Activated T-helper 2 cell treated with anti-CD3 and anti-CD28 coated beads, Interferon-gamma antibody, Interleukin-2, Interleukin-4, amounts not matched to agents 10 μg/mL and 5 μg/mL and 100 μg/mL, durations not matched to agents 14 hours and 24 hours and 36 hours (primary cell): ENCODE data around the gene C9orf57. TPM values are rescaled to one million over a fixed set of nuclear protein-coding genes. Genes with fewer than 3 reads are reported as not detected.
"Not testable (repeated sequence)": the region's sequence is repeated elsewhere in the genome, so short reads cannot be mapped to it uniquely, and the experiment has no call there.

Source experiments
- DNase-seq: peaks from one replicate; pipeline ENCODE4 v3.0.0; 2021; ENCODE audit warnings: low spot score
- H3K27ac Mint-ChIP-seq: one replicate; pipeline ENCODE4 v1.8.0; 2021; ENCODE audit warnings: mixed read lengths
- H3K27me3 Mint-ChIP-seq: one replicate; pipeline ENCODE4 v1.8.0; 2021; ENCODE audit warnings: low read depth, mixed read lengths
- H3K36me3 Mint-ChIP-seq: one replicate; pipeline ENCODE4 v1.8.0; 2021; ENCODE audit warnings: low read depth, mixed read lengths
- H3K4me1 Mint-ChIP-seq: one replicate; pipeline ENCODE4 v1.8.0; 2021; ENCODE audit warnings: low read depth, mixed read lengths
- H3K4me3 Mint-ChIP-seq: one replicate; pipeline ENCODE4 v1.8.0; 2021; ENCODE audit warnings: low read depth, mild to moderate bottlenecking, moderate library complexity, mixed read lengths
- H3K9me3 Mint-ChIP-seq: one replicate; pipeline ENCODE4 v1.8.0; 2021; ENCODE audit warnings: mixed read lengths
- intact Hi-C: fragments of 100-400 bp; cut with micrococcal nuclease; formaldehyde crosslinking; loops from one replicate; pipeline ENCODE4 v1.15.1; 2023
- total RNA-seq: library from RNA; stranded (reverse); gene quantifications from 2 replicates; pipeline ENCODE4 v1.2.3, GENCODE V29; 2022

The C9orf57 gene, protein sequence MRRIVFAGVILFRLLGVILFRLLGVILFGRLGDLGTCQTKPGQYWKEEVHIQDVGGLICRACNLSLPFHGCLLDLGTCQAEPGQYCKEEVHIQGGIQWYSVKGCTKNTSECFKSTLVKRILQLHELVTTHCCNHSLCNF
- not detected in 2 replicates for total RNA-seq

GRCh38 chr9:72060513-72060912 lies at the start of gene C9orf57:
Gene C9orf57 (minus strand): TSS chr9:72060613. CDS start chr9:72059331, 1,282 bp downstream.
- DNase-seq = no peak
- H3K27me3 Mint-ChIP-seq = no peaks in the 10 kb centered on the region
- H3K4me3 Mint-ChIP-seq = no peak within 1 kb of the TSS
- H3K36me3 Mint-ChIP-seq = no peaks in the 10 kb centered on the region
- H3K9me3 Mint-ChIP-seq = no peaks in the 10 kb centered on the region
- intact Hi-C loops = no loop called here
- no peaks in the 10 kb centered on the region for H3K4me1 Mint-ChIP-seq
- no peak within 1 kb of the TSS for H3K27ac Mint-ChIP-seq

- H3K36me3 Mint-ChIP-seq = no peaks in the 10 kb centered on the region
- no peak for DNase-seq
- H3K4me3 Mint-ChIP-seq = no peak overlapping the region
- intact Hi-C loops = no loop called here
- H3K27ac Mint-ChIP-seq = no peak overlapping the region
- H3K9me3 Mint-ChIP-seq = no peaks in the 10 kb centered on the region
- H3K27me3 Mint-ChIP-seq = no peaks in the 10 kb centered on the region
- H3K4me1 Mint-ChIP-seq = no peaks in the 10 kb centered on the region
Observed at GRCh38 chr9:72102520-72102919, 42.1 kb upstream of the C9orf57 start.

DNA sequence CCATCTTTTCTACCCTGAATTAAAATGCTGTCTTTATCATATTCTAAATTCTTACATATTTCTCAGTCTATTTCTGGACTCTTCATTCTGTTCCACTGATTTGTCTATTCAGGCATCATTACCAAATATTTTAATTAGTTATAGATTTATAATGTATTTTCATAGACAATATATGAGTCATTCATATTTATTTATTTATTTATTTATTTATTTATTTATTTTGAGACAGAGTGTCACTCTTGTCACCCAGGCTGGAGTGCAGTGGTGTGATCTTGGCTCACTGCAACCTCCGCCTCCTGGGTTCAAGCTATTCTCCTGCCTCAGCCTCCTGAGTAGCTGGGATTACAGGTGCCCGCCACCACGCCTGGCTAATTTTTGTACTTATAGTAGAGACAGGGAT lies 35.1 kb upstream of the C9orf57 start:
- H3K4me3 Mint-ChIP-seq, H3K9me3 Mint-ChIP-seq, H3K4me1 Mint-ChIP-seq, H3K27ac Mint-ChIP-seq, DNase-seq, H3K36me3 Mint-ChIP-seq, H3K27me3 Mint-ChIP-seq, intact Hi-C loops: not testable (repeated sequence)

GRCh38 chr9:72092820-72093219 lies 32.4 kb upstream of the C9orf57 start:
- no peak for DNase-seq
- no peak overlapping the region for H3K4me3 Mint-ChIP-seq
- intact Hi-C loops = no loop called here
- no peaks in the 10 kb centered on the region for H3K36me3 Mint-ChIP-seq
- H3K27me3 Mint-ChIP-seq = no peaks in the 10 kb centered on the region
- H3K9me3 Mint-ChIP-seq = no peaks in the 10 kb centered on the region
- no peaks in the 10 kb centered on the region for H3K4me1 Mint-ChIP-seq
- H3K27ac Mint-ChIP-seq = no peak overlapping the region

GRCh38 chr9:72089451-72090130 lies 29.2 kb upstream of the C9orf57 start:
- no peak for DNase-seq
- intact Hi-C loops = no loop called here
- Mint-ChIP-seq H3K9me3 (no peaks in the 10 kb centered on the region), H3K27ac (no peak overlapping the region), H3K4me3 (no peak overlapping the region), H3K4me1 (no peaks in the 10 kb centered on the region), H3K27me3 (no peaks in the 10 kb centered on the region), H3K36me3 (no peaks in the 10 kb centered on the region)

- Mint-ChIP-seq H3K27ac (no peak overlapping the region), H3K36me3 (no peaks in the 10 kb centered on the region), H3K27me3 (peaks cover 4% of the 10 kb centered on the region), H3K9me3 (no peaks in the 10 kb centered on the region), H3K4me1 (no peaks in the 10 kb centered on the region), H3K4me3 (no peak overlapping the region)
- DNase-seq = no peak
- intact Hi-C loops = no loop called here
Observed at GRCh38 chr9:72082536-72082935, 22.1 kb upstream of the C9orf57 start.

DNA sequence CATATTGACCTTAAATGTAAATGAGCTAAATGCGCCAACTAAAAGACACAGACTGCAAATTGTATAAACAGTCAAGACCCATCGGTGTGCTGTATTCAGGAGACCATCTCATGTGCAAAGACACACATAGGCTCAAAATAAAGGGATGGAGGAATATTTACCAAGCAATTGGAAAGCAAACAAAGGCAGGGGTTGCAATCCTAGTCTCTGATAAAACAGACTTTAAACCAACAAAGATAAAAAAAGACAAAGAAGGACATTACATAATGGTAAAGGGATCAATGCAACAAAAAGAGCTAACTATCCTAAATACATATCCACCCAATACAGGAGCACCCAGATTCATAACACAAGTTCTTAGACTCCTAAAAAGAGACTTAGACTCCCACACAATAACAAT lies 14.3 kb upstream of the C9orf57 start:
- DNase-seq, intact Hi-C loops, H3K4me3 Mint-ChIP-seq, H3K27me3 Mint-ChIP-seq, H3K27ac Mint-ChIP-seq, H3K9me3 Mint-ChIP-seq, H3K4me1 Mint-ChIP-seq, H3K36me3 Mint-ChIP-seq: not testable (repeated sequence)

DNA sequence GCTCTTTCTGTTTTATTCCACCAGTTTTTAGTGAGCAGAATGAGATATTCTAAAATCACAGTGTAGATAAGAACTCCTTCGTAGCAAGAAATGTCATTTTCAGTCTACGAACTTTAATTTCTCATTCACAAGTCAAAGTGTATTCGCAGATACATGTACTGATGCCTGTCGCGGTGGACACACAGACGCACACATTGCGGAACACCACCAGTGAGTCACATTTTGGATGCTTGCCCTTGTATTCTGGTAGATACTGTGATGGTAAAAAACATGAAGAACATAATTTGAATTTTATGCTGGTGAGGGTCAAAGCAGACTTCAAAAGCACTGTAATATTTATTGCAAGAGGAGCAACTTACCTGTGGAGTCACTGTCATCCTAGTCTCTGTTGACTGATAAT lies 4.7 kb upstream of the C9orf57 start:
- Mint-ChIP-seq H3K4me1 (no peaks in the 10 kb centered on the region), H3K27ac (no peak overlapping the region), H3K4me3 (no peak overlapping the region), H3K9me3 (no peaks in the 10 kb centered on the region), H3K36me3 (no peaks in the 10 kb centered on the region), H3K27me3 (no peaks in the 10 kb centered on the region)
- intact Hi-C loops = no loop called here
- no peak for DNase-seq

DNA sequence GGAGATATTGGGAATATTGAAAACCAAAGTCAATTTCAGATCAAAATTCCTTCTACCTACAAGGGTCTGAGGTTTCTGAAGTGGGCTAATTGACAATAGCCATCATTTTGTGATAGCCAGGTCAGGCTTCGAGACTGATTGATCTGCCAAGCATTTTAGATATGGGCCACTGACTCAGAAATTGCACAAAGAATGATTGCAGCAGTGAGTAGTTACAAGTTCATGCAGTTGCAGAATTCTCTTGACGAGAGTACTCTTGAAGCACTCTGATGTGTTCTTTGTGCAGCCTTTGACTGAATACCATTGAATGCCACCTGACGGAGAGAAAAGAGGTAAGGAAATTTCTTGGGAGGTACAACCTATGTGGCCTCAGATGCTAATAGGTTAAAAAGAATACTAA lies 8.3 kb downstream of the C9orf57 start:
- intact Hi-C loops = no loop called here
- H3K27ac Mint-ChIP-seq = no peak overlapping the region
- no peak overlapping the region for H3K4me3 Mint-ChIP-seq
- no peaks in the 10 kb centered on the region for H3K36me3 Mint-ChIP-seq
- no peak for DNase-seq
- no peaks in the 10 kb centered on the region for H3K9me3 Mint-ChIP-seq
- H3K4me1 Mint-ChIP-seq = no peaks in the 10 kb centered on the region
- peaks cover 2% of the 10 kb centered on the region for H3K27me3 Mint-ChIP-seq

- H3K4me1 Mint-ChIP-seq = no peaks in the 10 kb centered on the region
- intact Hi-C loops = loop anchor here (10.0 kb wide), 1 partner anchor 136 kb away; no protein-coding TSS in a partner anchor
- H3K27me3 Mint-ChIP-seq = peaks cover 2% of the 10 kb centered on the region
- no peak for DNase-seq
- no peaks in the 10 kb centered on the region for H3K36me3 Mint-ChIP-seq
- no peak overlapping the region for H3K4me3 Mint-ChIP-seq
- H3K27ac Mint-ChIP-seq = no peak overlapping the region
- no peaks in the 10 kb centered on the region for H3K9me3 Mint-ChIP-seq
Observed at GRCh38 chr9:72048850-72049249, 11.6 kb downstream of the C9orf57 start.

DNA sequence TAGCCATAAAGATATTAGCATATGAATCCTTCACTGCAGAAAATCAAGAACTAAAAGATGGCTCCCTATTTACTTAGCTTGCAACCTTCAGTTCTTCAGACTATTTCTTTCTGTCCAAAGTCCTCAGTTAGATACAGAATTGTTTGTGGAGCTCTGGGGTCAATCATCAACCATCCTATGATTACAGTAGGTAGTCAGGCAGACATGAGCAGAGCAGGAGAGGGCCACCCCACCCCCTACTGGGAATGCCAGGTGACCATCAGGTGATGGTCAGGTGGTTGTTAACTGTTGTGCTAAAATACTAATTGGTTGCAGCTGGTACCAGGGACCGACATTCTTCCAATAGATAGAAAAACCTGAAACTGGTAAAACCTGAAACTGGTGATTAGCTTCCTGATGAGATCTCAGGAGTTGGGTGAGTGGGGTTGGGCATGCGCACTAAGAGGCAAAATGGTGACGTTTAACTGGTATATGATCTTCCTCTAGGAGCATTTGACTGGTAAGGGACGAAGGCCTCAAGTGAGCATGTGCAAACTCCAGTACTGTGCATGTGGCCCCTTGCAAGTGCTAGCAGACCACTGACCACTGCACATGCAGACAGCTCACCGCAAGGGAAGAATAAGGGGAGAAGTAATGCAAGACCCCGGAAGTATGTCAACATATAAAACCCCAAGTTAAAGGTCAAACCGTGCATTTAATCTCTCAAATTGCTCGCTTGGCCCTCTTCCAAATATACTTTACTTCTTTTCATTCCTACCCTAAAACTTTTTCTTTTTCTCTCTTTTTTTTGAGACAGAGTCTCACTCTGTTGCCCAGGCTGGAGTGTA lies 13.6 kb downstream of the C9orf57 start:
- intact Hi-C loops = loop anchor here (10.0 kb wide), 1 partner anchor 138 kb away; no protein-coding TSS in a partner anchor
- Mint-ChIP-seq H3K4me1 (no peaks in the 10 kb centered on the region), H3K27ac (no peak overlapping the region), H3K27me3 (peaks cover 6% of the 10 kb centered on the region), H3K36me3 (no peaks in the 10 kb centered on the region), H3K4me3 (no peak overlapping the region), H3K9me3 (no peaks in the 10 kb centered on the region)
- no peak for DNase-seq

DNA sequence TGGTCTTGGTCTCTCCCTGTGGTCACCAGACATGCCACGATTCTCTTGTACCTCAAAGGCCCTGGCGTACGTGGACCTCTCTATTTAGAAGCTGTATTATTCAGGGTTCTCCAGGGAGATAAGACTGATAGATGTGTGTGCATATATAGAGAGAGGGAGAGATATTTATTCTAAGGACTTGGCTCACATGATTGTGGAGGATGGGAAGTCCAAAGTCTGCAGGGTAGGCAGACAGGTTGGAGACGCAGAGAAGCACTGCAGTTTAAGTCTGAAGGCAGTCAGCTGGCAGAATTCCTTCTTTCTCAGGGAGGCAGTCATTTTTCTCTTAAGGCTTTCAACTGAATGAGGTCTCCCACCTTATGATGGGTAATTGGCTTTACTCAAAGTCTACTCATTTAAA lies 16.3 kb downstream of the C9orf57 start:
- Mint-ChIP-seq H3K27ac (no peak overlapping the region), H3K27me3 (peaks cover 14% of the 10 kb centered on the region), H3K4me1 (peaks cover 2% of the 10 kb centered on the region), H3K4me3 (no peak overlapping the region), H3K9me3 (no peaks in the 10 kb centered on the region), H3K36me3 (no peaks in the 10 kb centered on the region)
- intact Hi-C loops = loop anchor here (10.0 kb wide), 1 partner anchor 141 kb away; no protein-coding TSS in a partner anchor
- no peak for DNase-seq

GRCh38 chr9:72043576-72043975 lies 16.8 kb downstream of the C9orf57 start:
- H3K36me3 Mint-ChIP-seq = no peaks in the 10 kb centered on the region

More at GRCh38 chr9:72043576-72043975, 16.8 kb downstream of the C9orf57 start:
- DNase-seq = no peak
- H3K27me3 Mint-ChIP-seq = peaks cover 15% of the 10 kb centered on the region
- no peaks in the 10 kb centered on the region for H3K9me3 Mint-ChIP-seq
- intact Hi-C loops = loop anchor here (10.0 kb wide), 1 partner anchor 141 kb away; no protein-coding TSS in a partner anchor
- no peak overlapping the region for H3K4me3 Mint-ChIP-seq
- H3K27ac Mint-ChIP-seq = no peak overlapping the region
- peaks cover 4% of the 10 kb centered on the region for H3K4me1 Mint-ChIP-seq
